Retinal pigment epithelial cell (primary cell): ENCODE data around the gene AEBP2.
"Not testable (repeated sequence)": the region's sequence is repeated elsewhere in the genome, so short reads cannot be mapped to it uniquely, and the experiment has no call there.

Source experiments
- DNase-seq: peaks from one replicate; pipeline ENCODE4 v3.0.0-alpha.2; 2010; ENCODE audit warnings: low read depth
- H3K4me3 ChIP-seq: 2 replicates; pipeline ENCODE4 v1.5.1; 2011; ENCODE audit warnings: mild to moderate bottlenecking, low read length, control low read depth, moderate library complexity
- CTCF ChIP-seq: conservative IDR thresholded peaks from 2 replicates; pipeline ENCODE4 v1.5.1; 2011; ENCODE audit warnings: low read depth, low read length, control low read depth, inconsistent platforms

AEBP2 gene

DNA sequence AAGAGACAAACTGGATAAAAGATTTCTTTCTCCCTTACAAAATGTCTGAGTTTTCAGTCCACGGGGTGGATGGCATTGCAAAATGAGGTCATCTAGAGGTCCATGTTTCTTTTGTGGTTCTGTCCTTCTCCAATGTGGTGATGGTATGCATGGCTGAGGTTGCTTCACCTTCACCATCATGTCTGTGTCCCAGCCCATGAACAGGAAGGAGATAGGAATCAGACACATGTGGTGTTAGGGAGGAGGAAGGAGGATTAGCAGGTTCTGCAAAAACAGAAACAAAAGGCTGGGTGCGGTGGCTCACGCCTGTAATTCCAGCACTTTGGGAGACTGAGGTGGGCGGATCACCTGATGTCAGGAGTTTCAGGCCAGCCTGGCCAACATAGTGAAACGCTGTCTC is 11.0 kb upstream of the AEBP2 start:
- no peak for DNase-seq
- TF ChIP-seq CTCF, result no peak

GRCh38 chr12:19429491-19429890 is 9.8 kb upstream of the AEBP2 start:
- not testable (repeated sequence) for H3K4me3 ChIP-seq, DNase-seq

More for the DNA sequence above, 11.0 kb upstream of the AEBP2 start:
- no peak overlapping the region for H3K4me3 ChIP-seq

DNA sequence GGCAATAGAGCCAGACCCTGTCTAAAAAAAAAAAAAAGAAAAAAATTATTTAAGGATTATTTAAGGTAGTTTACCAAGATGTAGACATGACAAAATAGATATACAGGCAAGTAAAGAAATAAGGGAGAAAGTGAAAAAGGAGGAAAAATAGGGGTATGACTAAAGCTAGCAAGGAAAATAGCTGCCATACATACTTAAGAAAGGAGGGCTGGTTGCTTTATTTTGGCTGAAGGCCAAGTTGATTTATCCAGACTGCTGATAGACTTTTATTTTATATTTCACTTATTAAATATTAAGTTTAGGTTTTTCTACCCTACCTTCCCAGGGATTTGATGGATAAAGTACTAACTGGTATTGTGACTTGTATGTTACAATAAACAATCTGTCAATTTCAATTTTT is 8.3 kb upstream of the AEBP2 start:
- DNase-seq, result no peak
- no peak overlapping the region for H3K4me3 ChIP-seq
- no peak for TF ChIP-seq CTCF

DNA sequence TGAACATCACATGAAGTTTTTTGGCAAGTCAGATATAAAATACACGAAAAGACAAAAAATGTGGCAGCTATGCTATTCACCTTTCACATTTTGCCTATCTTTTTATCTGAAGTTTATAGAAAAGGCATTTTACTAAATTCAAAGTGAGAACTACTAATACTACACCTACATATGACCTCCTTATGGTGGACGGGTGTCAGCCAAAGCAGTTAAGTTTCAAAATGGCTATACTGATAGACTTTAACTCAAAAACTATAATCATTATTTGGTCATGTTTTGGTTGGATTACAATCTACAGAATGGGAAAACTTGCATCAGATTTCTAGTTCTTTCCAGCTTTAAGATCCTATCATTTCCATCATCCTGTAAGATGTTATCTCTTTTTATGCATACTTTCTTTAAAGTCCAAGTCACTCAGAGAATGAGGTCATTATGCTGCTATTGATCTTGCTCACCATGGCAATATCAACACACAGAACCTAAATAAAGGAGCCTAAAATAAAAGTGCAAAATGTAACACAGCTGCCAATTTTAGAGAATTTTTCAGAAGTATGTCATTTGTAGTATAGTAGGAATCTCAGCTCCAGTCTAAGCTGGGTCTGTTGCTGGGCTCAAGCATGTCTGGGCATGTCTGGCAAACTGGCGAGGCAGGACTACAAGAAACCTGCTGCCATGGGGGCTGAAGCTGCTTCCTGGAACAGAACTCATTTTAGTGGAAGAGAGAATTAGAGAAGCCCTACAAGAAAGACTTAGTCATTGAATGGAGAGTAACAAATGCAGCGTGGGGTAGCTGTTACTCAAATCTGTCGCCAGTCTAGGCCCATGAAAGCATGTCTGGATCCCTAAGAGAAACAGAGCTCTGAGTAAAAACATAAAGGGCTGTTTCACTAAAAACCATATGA is 7.6 kb upstream of the AEBP2 start:
- no peak for TF ChIP-seq CTCF
- no peak overlapping the region for H3K4me3 ChIP-seq
- peak; percentile 68 for DNase-seq

DNA sequence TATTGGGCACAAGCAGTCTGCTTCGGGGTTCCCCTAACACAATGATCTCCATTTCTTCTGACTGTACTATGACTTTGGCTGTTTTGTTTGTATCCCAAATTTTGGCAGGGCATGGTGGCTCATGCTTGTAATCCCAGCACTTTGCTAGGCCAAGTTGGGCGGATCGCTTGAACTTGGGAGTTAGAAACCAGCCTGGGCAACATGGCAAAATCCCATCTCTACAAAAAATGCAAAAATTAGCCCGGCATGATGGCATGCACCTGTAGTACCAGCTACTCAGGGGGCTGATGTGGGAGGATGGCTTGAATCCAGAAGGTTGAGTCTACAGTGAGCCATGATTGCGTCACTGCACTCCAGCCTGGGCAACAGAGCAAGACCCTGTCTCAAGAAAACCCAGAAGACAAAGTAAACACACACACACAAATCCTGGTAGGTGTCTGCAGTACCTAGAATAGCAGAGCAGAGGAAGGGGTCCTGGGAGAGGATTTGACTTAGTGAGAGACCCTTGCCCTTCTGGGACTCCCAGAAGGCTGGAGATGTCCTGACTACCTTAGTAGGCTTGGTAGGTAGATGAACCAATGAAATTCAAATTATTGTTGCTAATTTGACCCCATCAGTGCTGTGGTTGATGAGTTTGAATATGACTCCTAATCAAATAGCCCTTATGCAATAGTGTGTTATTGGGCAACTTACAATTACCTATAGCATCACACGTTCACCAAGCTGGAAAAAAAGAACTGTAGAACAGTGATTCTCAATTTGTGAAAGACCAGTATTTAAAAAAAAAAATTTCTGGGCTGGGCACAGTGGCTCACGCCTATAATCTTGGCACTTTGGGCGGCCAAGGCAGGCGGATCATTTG is 6.8 kb upstream of the AEBP2 start:
- no peak overlapping the region for H3K4me3 ChIP-seq
- TF ChIP-seq CTCF, result no peak
- no peak for DNase-seq

DNA sequence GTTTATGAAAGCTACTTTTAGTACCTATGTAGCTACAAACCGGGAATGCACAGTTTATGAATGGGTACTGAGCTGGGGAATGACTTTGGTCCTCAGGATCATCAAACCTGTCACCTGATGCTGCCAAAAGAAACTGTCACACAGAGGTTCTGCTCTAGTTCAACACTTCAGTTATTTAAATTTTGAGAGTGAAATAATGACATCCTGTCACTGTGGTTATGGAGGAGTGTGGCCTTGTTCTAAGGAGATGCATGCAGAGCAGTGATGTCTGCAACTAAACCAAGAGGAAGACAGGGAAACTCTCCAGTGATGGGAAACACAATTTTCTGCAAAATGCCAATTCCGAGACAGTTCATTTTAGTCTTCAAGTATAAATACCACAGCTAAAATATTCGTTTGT is 4.8 kb upstream of the AEBP2 start:
- no peak overlapping the region for H3K4me3 ChIP-seq
- DNase-seq, result no peak
- TF ChIP-seq CTCF, result no peak

DNA sequence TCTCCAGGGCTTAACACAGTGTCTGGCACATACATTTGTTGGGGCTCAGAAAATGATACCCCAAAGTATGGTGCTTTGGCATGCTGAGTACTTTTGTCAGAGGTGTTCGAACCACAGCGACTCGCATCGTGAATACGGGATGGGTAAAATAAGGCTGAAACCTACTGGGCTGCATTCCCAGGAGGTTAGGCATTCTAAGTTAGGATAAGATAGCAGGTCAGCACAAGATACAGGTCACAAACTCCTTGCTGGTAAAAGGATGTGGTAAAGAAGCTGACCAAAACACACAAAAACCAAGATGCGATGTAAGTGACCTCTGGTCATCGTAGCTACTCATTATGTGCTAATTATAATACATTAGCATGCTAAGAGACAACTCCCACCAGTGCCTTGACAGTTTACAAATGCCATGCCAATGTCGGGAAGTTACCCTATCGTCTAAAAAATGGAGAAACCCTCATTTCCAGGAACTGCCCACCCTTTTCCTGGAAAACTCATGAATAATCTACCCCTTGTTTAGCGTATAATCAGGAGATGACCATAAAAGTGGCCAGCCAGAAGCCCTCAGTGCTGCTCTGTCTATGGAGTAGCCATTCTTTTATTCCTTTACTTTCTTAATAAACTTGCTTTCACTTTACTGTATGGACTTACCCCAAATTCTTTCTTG is 3.3 kb upstream of the AEBP2 start:
- no peak overlapping the region for H3K4me3 ChIP-seq
- DNase-seq, result no peak
- no peak for TF ChIP-seq CTCF
